ENCODE results near the gene SIDT2.

DNA sequence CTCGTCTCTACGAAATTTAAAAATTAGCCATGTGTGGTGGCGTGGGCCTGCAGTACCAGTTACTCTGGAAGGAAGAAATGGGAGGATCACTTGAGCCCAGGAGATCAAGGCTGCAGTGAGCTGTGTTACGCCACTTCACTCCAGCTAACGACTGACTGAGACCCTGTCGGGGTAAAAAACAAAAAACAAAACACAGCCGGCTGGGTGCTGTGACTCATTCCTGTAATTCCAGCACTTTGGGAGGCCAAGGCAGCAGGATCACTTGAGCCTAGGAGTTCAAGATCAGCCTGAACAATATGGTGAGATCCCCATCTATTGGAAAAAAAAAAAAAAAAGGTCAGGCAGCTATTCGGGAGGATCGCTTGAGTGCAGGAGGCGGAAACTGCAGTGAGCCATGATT lies 32.0 kb upstream of the SIDT2 start:
- TF ChIP-seq, protein P1, sequence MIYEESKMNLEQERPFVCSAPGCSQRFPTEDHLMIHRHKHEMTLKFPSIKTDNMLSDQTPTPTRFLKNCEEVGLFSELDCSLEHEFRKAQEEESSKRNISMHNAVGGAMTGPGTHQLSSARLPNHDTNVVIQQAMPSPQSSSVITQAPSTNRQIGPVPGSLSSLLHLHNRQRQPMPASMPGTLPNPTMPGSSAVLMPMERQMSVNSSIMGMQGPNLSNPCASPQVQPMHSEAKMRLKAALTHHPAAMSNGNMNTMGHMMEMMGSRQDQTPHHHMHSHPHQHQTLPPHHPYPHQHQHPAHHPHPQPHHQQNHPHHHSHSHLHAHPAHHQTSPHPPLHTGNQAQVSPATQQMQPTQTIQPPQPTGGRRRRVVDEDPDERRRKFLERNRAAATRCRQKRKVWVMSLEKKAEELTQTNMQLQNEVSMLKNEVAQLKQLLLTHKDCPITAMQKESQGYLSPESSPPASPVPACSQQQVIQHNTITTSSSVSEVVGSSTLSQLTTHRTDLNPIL (CRISPR knock-in tag; IDR thresholded peaks at IDR 0.05; ENCODE audit: low read depth), result no peak
- TF ChIP-seq RARB (CRISPR knock-in tag; IDR thresholded peaks at IDR 0.05) (no peak), TOX (CRISPR knock-in tag; IDR thresholded peaks at IDR 0.05; ENCODE audit: borderline replicate concordance) (no peak), SNAI2 (CRISPR knock-in tag; IDR thresholded peaks at IDR 0.05) (no peak), ESRRG (CRISPR knock-in tag; IDR thresholded peaks at IDR 0.05) (no peak), ZNF8 (CRISPR knock-in tag; IDR thresholded peaks at IDR 0.05) (no peak), OSR1 (CRISPR knock-in tag; IDR thresholded peaks at IDR 0.05) (no peak), ZFP30 (CRISPR knock-in tag; IDR thresholded peaks at IDR 0.05) (no peak)
- TF ChIP-seq, protein P2, sequence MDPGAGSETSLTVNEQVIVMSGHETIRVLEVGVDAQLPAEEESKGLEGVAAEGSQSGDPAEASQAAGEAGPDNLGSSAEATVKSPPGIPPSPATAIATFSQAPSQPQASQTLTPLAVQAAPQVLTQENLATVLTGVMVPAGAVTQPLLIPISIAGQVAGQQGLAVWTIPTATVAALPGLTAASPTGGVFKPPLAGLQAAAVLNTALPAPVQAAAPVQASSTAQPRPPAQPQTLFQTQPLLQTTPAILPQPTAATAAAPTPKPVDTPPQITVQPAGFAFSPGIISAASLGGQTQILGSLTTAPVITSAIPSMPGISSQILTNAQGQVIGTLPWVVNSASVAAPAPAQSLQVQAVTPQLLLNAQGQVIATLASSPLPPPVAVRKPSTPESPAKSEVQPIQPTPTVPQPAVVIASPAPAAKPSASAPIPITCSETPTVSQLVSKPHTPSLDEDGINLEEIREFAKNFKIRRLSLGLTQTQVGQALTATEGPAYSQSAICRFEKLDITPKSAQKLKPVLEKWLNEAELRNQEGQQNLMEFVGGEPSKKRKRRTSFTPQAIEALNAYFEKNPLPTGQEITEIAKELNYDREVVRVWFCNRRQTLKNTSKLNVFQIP (CRISPR knock-in tag; IDR thresholded peaks at IDR 0.05; ENCODE audit: borderline replicate concordance, low read depth), result no peak
- TF ChIP-seq, protein P3, sequence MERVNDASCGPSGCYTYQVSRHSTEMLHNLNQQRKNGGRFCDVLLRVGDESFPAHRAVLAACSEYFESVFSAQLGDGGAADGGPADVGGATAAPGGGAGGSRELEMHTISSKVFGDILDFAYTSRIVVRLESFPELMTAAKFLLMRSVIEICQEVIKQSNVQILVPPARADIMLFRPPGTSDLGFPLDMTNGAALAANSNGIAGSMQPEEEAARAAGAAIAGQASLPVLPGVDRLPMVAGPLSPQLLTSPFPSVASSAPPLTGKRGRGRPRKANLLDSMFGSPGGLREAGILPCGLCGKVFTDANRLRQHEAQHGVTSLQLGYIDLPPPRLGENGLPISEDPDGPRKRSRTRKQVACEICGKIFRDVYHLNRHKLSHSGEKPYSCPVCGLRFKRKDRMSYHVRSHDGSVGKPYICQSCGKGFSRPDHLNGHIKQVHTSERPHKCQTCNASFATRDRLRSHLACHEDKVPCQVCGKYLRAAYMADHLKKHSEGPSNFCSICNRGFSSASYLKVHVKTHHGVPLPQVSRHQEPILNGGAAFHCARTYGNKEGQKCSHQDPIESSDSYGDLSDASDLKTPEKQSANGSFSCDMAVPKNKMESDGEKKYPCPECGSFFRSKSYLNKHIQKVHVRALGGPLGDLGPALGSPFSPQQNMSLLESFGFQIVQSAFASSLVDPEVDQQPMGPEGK (CRISPR knock-in tag; IDR thresholded peaks at IDR 0.05; ENCODE audit: borderline replicate concordance), result no peak
- TF ChIP-seq, protein P4, sequence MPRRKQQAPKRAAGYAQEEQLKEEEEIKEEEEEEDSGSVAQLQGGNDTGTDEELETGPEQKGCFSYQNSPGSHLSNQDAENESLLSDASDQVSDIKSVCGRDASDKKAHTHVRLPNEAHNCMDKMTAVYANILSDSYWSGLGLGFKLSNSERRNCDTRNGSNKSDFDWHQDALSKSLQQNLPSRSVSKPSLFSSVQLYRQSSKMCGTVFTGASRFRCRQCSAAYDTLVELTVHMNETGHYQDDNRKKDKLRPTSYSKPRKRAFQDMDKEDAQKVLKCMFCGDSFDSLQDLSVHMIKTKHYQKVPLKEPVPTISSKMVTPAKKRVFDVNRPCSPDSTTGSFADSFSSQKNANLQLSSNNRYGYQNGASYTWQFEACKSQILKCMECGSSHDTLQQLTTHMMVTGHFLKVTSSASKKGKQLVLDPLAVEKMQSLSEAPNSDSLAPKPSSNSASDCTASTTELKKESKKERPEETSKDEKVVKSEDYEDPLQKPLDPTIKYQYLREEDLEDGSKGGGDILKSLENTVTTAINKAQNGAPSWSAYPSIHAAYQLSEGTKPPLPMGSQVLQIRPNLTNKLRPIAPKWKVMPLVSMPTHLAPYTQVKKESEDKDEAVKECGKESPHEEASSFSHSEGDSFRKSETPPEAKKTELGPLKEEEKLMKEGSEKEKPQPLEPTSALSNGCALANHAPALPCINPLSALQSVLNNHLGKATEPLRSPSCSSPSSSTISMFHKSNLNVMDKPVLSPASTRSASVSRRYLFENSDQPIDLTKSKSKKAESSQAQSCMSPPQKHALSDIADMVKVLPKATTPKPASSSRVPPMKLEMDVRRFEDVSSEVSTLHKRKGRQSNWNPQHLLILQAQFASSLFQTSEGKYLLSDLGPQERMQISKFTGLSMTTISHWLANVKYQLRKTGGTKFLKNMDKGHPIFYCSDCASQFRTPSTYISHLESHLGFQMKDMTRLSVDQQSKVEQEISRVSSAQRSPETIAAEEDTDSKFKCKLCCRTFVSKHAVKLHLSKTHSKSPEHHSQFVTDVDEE (CRISPR knock-in tag; IDR thresholded peaks at IDR 0.05), result no peak

Data from SK-N-SH treated with all-trans-retinoic acid at 6 μM for 48 hours (cell line).